GM12875 (cell line): ENCODE data around the gene COTL1.

ENCODE experiments used
- H3K4me3 ChIP-seq: one replicate; pipeline ENCODE4 v1.5.1; 2011; ENCODE audit warnings: low read depth, low read length, control low read depth
- CTCF ChIP-seq: IDR thresholded peaks from 2 replicates; pipeline ENCODE4 v1.5.1; 2011; ENCODE audit warnings: low read depth, mild to moderate bottlenecking, control low read depth, inconsistent platforms, low read length, moderate library complexity, borderline replicate concordance; ENCODE audit not compliant: insufficient read depth

The COTL1 gene

GRCh38 chr16:84543253-84543652 lies 74.6 kb downstream of the COTL1 start:
- no peak for TF ChIP-seq CTCF
- H3K4me3 ChIP-seq = no peak overlapping the region

- no peak overlapping the region for H3K4me3 ChIP-seq
- TF ChIP-seq CTCF = no peak
These were observed 75.7 kb downstream of the COTL1 start for GRCh38 chr16:84541999-84542817.

GRCh38 chr16:84540194-84540593 lies 77.7 kb downstream of the COTL1 start:
- TF ChIP-seq CTCF = no peak
- no peak overlapping the region for H3K4me3 ChIP-seq

DNA sequence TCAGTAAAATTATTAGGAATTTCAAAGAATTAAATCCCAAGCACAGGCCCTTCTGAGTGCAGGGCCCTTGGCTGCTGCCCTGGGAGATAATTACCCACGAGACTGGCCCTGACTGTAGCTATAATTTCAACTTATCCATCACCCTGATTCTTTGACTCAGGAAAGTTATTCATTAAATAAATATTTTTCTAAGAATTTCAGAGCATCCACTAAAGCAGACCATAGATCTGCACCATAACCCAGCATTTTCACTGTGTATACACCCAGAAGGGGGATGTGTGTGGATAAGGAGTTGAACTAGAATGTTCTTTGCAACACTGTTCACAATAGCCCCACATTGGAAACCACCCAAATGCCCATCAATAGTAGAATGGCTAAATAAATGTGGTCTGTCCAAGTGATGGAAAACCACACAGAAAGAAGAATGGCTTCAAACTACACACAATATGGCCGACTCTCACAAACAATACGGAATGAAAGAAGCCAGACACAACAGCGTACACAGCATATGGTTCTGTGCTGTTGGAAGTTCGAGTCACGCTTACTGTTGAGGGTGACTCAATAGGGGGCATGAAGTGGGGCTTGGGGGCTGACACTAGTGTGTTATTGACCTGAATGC lies 79.5 kb downstream of the COTL1 start:
- no peak overlapping the region for H3K4me3 ChIP-seq
- TF ChIP-seq CTCF = no peak

- TF ChIP-seq CTCF = no peak
- no peak overlapping the region for H3K4me3 ChIP-seq
These were observed 80.3 kb downstream of the COTL1 start for GRCh38 chr16:84537491-84538151.

DNA sequence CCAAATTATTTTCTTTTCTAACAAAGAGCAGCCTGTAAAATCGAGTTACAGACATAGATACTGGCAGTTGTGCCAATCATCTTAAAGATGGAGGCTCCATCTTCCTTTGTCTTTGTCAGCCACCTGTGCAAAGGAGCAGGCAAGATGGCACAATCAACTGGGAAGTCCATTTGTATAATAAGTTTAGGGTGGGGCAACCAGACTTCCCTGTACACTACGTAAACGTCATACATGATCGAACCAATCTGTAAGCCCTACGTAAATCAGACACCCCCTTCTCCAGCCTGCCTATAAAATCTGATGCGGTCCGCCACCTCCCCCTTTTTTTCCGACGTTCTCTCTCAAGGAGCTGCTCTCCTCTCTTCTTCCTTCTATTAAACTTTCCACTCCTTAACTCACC lies 82.0 kb downstream of the COTL1 start:
- H3K4me3 ChIP-seq = no peak overlapping the region
- TF ChIP-seq CTCF = no peak
